SHP77 treated with DMSO at 0.1 percent for 48 hours (cell line): ENCODE measurements around the gene FILIP1L.

Experiments
- DNase-seq: peaks from one replicate; lab custom pipeline; 2025; lab: John Stamatoyannopoulos, UW

The FILIP1L gene

GRCh38 chr3:100114413-100115030 lies at the start of gene FILIP1L:
TSS of gene FILIP1L (minus strand) at chr3:100114501.
- no peak for DNase-seq

GRCh38 chr3:100163787-100164186 lies 49.5 kb upstream of the FILIP1L start:
- DNase-seq, result no peak

GRCh38 chr3:100160521-100160920 lies 46.2 kb upstream of the FILIP1L start:
- no peak for DNase-seq

- DNase-seq, result no peak
Measured at GRCh38 chr3:100159331-100160153, 45.2 kb upstream of the FILIP1L start.

GRCh38 chr3:100158918-100159330 lies 44.6 kb upstream of the FILIP1L start:
- no peak for DNase-seq

- DNase-seq, result no peak
Measured at GRCh38 chr3:100157685-100158084, 43.4 kb upstream of the FILIP1L start.

GRCh38 chr3:100155590-100155989 lies 41.3 kb upstream of the FILIP1L start:
- no peak for DNase-seq

GRCh38 chr3:100155128-100155527 lies 40.8 kb upstream of the FILIP1L start:
- DNase-seq, result no peak

GRCh38 chr3:100154171-100154570 lies 39.9 kb upstream of the FILIP1L start:
- no peak for DNase-seq

- no peak for DNase-seq
Measured at GRCh38 chr3:100151024-100151707, 36.9 kb upstream of the FILIP1L start.

GRCh38 chr3:100150473-100150872 lies 36.2 kb upstream of the FILIP1L start:
- no peak for DNase-seq

- no peak for DNase-seq
Measured at GRCh38 chr3:100149713-100150415, 35.6 kb upstream of the FILIP1L start.

- no peak for DNase-seq
Measured at GRCh38 chr3:100149130-100149529, 34.8 kb upstream of the FILIP1L start.

GRCh38 chr3:100144255-100144866 lies 30.1 kb upstream of the FILIP1L start:
- no peak for DNase-seq

- no peak for DNase-seq
Measured at GRCh38 chr3:100141586-100141985, 27.3 kb upstream of the FILIP1L start.

- DNase-seq, result no peak
Measured at GRCh38 chr3:100140976-100141375, 26.7 kb upstream of the FILIP1L start.

GRCh38 chr3:100136921-100137320 lies 22.6 kb upstream of the FILIP1L start:
- DNase-seq, result no peak

GRCh38 chr3:100131241-100131640 lies 16.9 kb upstream of the FILIP1L start:
- no peak for DNase-seq

- no peak for DNase-seq
Measured at GRCh38 chr3:100129941-100130340, 15.6 kb upstream of the FILIP1L start.

GRCh38 chr3:100128565-100128964 lies 14.3 kb upstream of the FILIP1L start:
- DNase-seq, result no peak

GRCh38 chr3:100127792-100128191 lies 13.5 kb upstream of the FILIP1L start:
- DNase-seq, result no peak
